ENCODE measurements around the gene RASGEF1C.

RASGEF1C gene

DNA sequence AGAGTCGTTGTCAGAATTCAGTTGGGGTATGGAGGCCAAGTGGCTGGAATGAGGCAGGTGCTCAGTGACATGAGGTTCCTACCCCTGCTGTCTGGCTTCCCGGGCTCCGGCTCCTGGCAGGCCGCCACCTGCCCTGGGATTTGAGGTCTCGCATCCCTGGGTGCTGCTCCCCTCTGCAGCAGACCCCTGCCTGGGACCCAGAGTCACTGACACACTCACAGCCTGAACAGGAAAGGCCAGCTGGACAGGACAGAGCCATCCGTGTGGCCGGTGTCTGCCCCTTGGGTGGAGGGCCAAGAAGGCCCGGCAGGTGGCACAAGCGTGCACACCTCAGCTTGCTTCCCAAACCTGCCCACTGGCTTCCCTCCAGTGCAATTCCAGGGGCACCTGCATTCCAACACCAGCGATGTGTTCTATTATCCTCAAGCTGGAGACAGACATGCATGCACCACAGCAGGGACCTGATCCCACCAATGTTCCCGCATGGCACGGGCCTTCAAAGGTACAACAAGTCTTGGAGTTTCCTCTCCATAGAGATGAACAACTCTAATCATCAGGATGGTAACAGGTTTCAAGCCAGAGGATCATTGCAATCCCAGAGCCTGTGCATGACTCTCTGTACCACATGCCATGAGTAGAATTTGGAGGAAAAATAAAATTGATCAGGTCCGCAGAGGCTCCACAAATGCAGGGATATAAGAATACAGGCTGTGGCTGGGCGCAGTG lies 91.8 kb downstream of the RASGEF1C start:
- TF ChIP-seq, protein P1, sequence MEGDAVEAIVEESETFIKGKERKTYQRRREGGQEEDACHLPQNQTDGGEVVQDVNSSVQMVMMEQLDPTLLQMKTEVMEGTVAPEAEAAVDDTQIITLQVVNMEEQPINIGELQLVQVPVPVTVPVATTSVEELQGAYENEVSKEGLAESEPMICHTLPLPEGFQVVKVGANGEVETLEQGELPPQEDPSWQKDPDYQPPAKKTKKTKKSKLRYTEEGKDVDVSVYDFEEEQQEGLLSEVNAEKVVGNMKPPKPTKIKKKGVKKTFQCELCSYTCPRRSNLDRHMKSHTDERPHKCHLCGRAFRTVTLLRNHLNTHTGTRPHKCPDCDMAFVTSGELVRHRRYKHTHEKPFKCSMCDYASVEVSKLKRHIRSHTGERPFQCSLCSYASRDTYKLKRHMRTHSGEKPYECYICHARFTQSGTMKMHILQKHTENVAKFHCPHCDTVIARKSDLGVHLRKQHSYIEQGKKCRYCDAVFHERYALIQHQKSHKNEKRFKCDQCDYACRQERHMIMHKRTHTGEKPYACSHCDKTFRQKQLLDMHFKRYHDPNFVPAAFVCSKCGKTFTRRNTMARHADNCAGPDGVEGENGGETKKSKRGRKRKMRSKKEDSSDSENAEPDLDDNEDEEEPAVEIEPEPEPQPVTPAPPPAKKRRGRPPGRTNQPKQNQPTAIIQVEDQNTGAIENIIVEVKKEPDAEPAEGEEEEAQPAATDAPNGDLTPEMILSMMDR (IDR thresholded peaks at IDR 0.05; ENCODE audit: borderline replicate concordance, insufficient read depth, low read depth, low read length): no peak
- H3K4me3 ChIP-seq (ENCODE audit: low read depth, low read length): no peak overlapping the region

DNA sequence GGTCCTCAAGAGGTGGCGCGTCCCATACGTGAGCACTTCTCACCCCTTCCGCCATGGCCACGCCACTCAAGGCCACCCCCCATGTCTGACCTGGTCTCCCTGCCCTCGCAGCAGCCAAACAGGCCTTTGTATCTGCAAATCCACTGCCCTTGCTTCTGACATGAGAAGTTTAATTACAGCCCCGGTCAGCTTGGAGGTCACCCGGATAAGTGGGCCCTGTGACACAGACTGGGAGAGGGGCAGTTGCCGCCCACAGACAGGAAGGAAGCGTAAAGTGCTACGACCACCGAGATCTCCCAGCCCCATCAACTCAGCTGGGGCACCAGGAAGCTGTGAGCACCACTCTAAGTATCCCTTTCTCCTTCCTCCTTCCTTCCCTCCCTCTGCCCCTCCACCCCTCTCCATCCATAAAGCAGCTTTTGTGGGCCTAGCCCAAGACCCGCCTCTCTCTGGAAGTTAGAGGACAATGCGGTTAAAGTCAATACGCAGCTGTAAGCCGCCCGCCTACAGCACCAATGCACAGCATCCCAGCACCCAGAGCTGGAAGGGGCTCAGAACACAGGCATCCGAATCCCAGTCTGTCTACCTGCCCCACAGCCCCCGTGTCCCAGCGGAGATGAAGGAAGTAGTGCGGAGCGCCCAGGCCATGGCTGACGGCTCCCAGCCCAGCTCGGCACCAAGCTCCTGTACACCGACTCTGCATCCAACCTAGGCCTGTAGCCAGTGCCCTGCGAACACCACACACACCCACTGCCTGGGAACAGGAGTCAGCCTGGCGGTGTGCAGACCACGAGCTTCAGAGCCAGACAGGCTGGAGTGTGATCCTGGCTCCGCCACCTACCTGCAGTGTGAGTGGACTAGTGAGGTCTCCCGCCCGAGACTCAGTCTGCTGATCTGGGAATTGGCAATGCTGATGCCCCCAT lies 92.7 kb downstream of the RASGEF1C start:
- H3K4me3 ChIP-seq (ENCODE audit: low read depth, low read length): no peak overlapping the region

DNA sequence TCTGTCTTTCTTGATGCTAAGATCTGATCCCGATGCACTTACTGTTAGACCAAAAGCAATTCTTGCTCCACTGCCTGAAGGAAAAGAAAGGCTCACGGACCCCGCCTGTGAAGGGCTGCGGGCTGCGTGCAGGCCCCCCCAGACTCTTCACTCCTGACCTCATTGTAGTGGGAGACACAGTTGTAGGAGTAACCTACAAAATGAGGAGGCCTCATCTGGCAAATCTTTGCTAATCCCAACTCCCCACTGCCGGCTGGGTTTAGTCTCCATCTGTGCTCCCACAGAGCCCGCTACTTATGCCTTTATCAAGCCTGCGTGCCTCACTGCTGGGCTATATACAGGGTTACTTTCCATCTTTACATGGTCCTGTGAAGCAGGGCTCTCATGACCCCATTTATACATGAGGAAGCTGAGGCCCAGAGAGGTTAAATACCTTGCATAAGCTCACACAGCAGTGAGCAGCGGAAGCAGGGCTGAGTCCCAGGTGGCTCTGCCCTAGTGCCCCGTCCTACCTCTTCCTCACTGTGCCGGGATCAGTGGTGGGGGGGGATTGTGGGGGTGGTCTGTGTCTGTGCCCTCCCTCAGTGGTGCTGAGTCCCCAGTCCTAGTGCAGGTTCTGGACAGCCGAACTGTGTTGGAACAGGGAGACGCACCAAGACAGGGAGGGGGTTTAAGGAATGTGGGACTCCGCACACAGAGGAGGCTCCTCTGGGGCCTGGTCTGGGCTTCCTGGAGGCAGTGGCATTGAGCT lies 93.5 kb downstream of the RASGEF1C start:
- H3K4me3 ChIP-seq (ENCODE audit: low read depth, low read length): no peak overlapping the region
- TF ChIP-seq, protein P1 (IDR thresholded peaks at IDR 0.05; ENCODE audit: borderline replicate concordance, insufficient read depth, low read depth, low read length): no peak

More for the DNA sequence above, 92.7 kb downstream of the RASGEF1C start:
- TF ChIP-seq, protein P1 (IDR thresholded peaks at IDR 0.05; ENCODE audit: borderline replicate concordance, insufficient read depth, low read depth, low read length): no peak

DNA sequence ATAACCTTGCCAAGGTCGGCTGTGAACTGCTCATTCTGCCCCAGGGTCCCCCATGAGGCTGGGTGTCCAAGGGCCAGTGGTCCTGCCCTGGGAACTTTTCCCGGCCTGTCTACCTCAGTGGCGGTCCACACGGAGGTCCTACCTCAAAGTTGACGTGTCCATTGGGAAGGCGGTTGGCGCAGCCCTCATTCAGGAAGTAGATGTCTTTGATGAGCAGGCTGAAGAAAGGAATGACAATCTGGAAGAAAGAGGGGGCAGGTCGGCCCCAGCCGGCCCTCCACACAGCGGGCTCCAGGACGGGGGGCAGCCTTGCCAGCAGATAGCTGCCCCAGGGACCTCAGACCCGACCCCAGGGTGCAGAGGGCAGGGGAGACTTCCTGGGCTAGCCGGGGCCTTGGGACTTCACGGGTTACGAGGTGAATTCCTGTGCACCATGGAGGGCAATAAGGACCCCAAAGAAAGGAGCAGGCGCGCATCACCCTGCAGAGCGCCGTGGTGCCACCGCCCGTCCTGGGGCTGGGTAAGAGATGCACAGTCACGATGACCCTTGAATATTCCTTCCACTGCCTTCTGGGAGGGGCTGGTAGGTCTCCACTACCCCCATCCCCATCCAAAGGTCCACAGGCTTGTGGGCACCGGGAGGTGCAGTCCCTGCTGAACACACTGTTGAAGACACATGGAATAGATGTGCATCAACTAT lies 94.6 kb downstream of the RASGEF1C start:
- H3K4me3 ChIP-seq (ENCODE audit: low read depth, low read length): no peak overlapping the region
- TF ChIP-seq, protein P1 (IDR thresholded peaks at IDR 0.05; ENCODE audit: borderline replicate concordance, insufficient read depth, low read depth, low read length): no peak

DNA sequence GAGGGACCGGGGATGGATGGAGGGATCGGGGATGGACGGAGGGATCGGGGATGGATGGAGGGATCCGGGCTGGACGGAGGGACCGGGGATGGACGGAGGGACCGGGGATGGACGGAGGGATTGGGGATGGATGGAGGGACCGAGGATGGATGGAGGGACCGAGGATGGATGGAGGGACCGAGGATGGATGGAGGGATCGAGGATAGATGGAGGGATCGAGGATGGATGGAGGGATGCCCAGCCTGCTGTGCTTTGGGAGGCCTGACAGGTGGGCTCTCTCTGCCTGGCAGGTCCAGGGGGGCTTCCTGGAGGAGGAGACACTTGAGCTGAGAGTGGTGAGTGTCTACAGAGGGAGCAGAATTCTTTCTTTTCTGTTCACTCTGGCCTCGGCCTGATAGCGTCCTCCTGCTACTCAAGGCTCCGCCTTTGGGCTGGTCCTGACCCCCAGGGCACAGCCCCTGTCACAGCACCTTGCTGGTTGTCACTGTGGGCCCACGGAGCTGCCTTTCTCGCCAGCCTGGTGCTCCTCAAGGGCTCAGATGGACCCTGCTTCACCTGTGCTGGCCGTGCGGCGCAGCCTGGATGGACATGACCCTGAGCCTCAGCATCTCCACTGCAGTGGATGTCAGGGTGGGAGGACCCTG lies 95.2 kb downstream of the RASGEF1C start:
- H3K4me3 ChIP-seq (ENCODE audit: low read depth, low read length): no peak overlapping the region
- TF ChIP-seq, protein P1 (IDR thresholded peaks at IDR 0.05; ENCODE audit: borderline replicate concordance, insufficient read depth, low read depth, low read length): no peak
